Measurements from ENCODE around the gene IL1R1.

DNA sequence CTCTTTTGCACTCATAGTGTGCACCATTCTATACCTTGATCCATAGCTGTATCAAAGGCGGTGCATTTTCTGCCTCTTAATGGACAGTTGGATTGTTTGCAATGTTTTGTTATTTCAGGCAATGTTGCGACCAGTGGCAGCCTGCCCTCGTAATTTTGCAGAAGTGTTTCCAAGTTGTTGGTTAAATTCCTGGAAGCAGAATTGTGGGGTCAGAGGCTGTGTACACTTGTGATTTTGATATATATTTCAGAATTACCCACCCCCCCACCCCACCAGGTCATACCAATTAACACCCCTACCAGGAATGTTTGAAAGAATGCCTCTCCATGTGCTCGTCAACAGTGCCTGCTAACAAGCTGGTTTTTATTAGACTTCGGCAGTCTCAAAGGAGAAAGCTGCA is 32.4 kb upstream of the IL1R1 start:
- TF ChIP-seq, protein P1, sequence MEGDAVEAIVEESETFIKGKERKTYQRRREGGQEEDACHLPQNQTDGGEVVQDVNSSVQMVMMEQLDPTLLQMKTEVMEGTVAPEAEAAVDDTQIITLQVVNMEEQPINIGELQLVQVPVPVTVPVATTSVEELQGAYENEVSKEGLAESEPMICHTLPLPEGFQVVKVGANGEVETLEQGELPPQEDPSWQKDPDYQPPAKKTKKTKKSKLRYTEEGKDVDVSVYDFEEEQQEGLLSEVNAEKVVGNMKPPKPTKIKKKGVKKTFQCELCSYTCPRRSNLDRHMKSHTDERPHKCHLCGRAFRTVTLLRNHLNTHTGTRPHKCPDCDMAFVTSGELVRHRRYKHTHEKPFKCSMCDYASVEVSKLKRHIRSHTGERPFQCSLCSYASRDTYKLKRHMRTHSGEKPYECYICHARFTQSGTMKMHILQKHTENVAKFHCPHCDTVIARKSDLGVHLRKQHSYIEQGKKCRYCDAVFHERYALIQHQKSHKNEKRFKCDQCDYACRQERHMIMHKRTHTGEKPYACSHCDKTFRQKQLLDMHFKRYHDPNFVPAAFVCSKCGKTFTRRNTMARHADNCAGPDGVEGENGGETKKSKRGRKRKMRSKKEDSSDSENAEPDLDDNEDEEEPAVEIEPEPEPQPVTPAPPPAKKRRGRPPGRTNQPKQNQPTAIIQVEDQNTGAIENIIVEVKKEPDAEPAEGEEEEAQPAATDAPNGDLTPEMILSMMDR (IDR thresholded peaks at IDR 0.05), result no peak
- TF ChIP-seq POLR2A (IDR thresholded peaks at IDR 0.05), result no peak

Measured in stomach (tissue), 4 donors.